ENCODE results near the gene PIN4.

DNA sequence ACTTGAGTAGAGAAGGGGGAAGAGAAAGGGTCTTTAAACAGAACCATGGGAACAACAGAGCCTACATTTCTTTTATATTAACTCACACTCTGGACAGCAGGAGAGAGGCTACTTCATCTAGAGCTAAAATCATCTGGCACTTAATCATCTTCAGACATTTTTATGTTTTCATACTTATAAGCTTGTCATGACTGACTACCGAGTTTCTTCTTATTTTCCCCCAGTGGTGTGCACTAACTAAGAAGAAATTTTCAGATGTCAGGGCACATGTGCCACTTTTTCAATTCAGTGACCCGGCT lies 38.0 kb upstream of the PIN4 start:
- TF ChIP-seq, protein P1, sequence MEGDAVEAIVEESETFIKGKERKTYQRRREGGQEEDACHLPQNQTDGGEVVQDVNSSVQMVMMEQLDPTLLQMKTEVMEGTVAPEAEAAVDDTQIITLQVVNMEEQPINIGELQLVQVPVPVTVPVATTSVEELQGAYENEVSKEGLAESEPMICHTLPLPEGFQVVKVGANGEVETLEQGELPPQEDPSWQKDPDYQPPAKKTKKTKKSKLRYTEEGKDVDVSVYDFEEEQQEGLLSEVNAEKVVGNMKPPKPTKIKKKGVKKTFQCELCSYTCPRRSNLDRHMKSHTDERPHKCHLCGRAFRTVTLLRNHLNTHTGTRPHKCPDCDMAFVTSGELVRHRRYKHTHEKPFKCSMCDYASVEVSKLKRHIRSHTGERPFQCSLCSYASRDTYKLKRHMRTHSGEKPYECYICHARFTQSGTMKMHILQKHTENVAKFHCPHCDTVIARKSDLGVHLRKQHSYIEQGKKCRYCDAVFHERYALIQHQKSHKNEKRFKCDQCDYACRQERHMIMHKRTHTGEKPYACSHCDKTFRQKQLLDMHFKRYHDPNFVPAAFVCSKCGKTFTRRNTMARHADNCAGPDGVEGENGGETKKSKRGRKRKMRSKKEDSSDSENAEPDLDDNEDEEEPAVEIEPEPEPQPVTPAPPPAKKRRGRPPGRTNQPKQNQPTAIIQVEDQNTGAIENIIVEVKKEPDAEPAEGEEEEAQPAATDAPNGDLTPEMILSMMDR (IDR thresholded peaks at IDR 0.05; ENCODE audit: insufficient read depth, low read length): no peak
- no peak for TF ChIP-seq POLR2AphosphoS5 (IDR thresholded peaks at IDR 0.05; ENCODE audit: low read depth)
